ENCODE measurements around the gene VCL. TPM values are rescaled to one million over a fixed set of nuclear protein-coding genes. Genes with fewer than 3 reads are reported as not detected.

Gene VCL
- total RNA-seq, 1 experiment from 2014 or later, result 291 TPM

DNA sequence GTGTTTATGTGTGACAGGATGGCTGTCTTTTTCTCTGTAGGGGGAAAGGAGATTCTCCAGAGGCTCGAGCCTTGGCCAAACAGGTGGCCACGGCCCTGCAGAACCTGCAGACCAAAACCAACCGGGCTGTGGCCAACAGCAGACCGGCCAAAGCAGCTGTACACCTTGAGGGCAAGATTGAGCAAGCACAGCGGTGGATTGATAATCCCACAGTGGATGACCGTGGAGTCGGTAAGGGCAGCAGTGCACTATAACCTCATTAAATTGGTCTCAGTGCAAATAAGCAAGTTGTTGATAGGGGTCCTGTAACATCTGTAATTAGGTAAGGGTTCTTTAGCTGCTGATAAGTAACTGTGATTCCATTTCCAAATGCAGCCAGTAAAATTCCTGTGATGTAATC lies 96.3 kb downstream of the VCL start:
- TF ChIP-seq, protein P1, sequence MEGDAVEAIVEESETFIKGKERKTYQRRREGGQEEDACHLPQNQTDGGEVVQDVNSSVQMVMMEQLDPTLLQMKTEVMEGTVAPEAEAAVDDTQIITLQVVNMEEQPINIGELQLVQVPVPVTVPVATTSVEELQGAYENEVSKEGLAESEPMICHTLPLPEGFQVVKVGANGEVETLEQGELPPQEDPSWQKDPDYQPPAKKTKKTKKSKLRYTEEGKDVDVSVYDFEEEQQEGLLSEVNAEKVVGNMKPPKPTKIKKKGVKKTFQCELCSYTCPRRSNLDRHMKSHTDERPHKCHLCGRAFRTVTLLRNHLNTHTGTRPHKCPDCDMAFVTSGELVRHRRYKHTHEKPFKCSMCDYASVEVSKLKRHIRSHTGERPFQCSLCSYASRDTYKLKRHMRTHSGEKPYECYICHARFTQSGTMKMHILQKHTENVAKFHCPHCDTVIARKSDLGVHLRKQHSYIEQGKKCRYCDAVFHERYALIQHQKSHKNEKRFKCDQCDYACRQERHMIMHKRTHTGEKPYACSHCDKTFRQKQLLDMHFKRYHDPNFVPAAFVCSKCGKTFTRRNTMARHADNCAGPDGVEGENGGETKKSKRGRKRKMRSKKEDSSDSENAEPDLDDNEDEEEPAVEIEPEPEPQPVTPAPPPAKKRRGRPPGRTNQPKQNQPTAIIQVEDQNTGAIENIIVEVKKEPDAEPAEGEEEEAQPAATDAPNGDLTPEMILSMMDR (conservative IDR thresholded peaks at IDR 0.05), result no peak
- Histone ChIP-seq H2BK120ac (ENCODE audit: low read depth, low read length, poor library complexity, severe bottlenecking) (no peak overlapping the region), H3K14ac (ENCODE audit: insufficient read depth, low read length) (no peak overlapping the region), H3K4me2 (ENCODE audit: insufficient read depth, insufficient read length, low read length) (no peak overlapping the region), H3K18ac (ENCODE audit: insufficient read length, low read depth, low read length) (no peak overlapping the region), H3K4ac (ENCODE audit: low read depth, low read length) (no peak overlapping the region), H3T11ph (ENCODE audit: low read length) (no peak overlapping the region), H3K79me2 (ENCODE audit: insufficient read depth, low read length) (no peaks in the 10 kb centered on the region), H2AK5ac (ENCODE audit: insufficient read length, low read length) (no peak overlapping the region), H3K23ac (ENCODE audit: insufficient read length, low read depth, low read length) (no peak overlapping the region), H4K5ac (ENCODE audit: insufficient read length, low read depth, low read length) (no peak overlapping the region), H3K56ac (ENCODE audit: insufficient read length, low read depth, low read length) (no peak overlapping the region), H3K79me1 (ENCODE audit: insufficient read depth, low read depth, low read length, poor library complexity, severe bottlenecking) (no peaks in the 10 kb centered on the region), H2AFZ (ENCODE audit: low read length) (no peak overlapping the region), H4K8ac (replicated peaks; ENCODE audit: insufficient read length, low read depth, low read length) (no peak overlapping the region), H3K9me3 (ENCODE audit: control insufficient read depth, low read depth, low read length) (no peaks in the 10 kb centered on the region), H4K91ac (ENCODE audit: insufficient read length, low read depth, low read length) (no peak overlapping the region), H2BK5ac (ENCODE audit: insufficient read length, low read length) (no peak overlapping the region), H2BK12ac (ENCODE audit: insufficient read length, low read depth, low read length) (no peak overlapping the region), H2BK15ac (ENCODE audit: low read depth, low read length) (no peak overlapping the region), H3K23me2 (ENCODE audit: insufficient read length, low read depth, low read length, poor library complexity, severe bottlenecking) (no peaks in the 10 kb centered on the region), H3K27me3 (ENCODE audit: insufficient read depth, low read length) (no peaks in the 10 kb centered on the region), H3K9ac (ENCODE audit: extremely low read depth, insufficient read length, low read length) (no peak overlapping the region), H2BK20ac (ENCODE audit: low read depth, low read length, poor library complexity, severe bottlenecking) (no peak overlapping the region), H4K20me1 (ENCODE audit: control insufficient read depth, insufficient read depth, insufficient read length) (no peaks in the 10 kb centered on the region), H3K27ac (ENCODE audit: insufficient read length, low read depth, low read length) (no peak overlapping the region), H3K4me1 (ENCODE audit: insufficient read depth, low read length) (no peaks in the 10 kb centered on the region)
- no peak for DNase-seq
- Mint-ChIP-seq H3K27me3 (ENCODE audit: low read depth) (no peaks in the 10 kb centered on the region), H3K4me1 (no peaks in the 10 kb centered on the region), H3K27ac (peak overlapping the region in 2 of 3 experiments; percentile 80 to 90; a peak in 3 of 7 replicates), H3K4me3 (no peak overlapping the region), H3K36me3 (ENCODE audit: insufficient read depth in 1 of 3, low read depth in 3 of 3) (peaks cover 67 to 92% (median 88%) of the 10 kb centered on the region in 3 experiments; a peak in 6 of 7 replicates), H3K9me3 (no peaks in the 10 kb centered on the region)
- WGBS (ENCODE audit: extremely low coverage, insufficient read length, low lambda C conversion rate), result no CpG with 5 or more reads among the region's 7 CpGs

All from H9 (cell line).